ENCODE data around the gene TBKBP1. TPM values are rescaled to one million over a fixed set of nuclear protein-coding genes. Genes with fewer than 3 reads are reported as not detected.

The TBKBP1 gene
- total RNA-seq, 1 donor from 2014 or later = 18.3 TPM

DNA sequence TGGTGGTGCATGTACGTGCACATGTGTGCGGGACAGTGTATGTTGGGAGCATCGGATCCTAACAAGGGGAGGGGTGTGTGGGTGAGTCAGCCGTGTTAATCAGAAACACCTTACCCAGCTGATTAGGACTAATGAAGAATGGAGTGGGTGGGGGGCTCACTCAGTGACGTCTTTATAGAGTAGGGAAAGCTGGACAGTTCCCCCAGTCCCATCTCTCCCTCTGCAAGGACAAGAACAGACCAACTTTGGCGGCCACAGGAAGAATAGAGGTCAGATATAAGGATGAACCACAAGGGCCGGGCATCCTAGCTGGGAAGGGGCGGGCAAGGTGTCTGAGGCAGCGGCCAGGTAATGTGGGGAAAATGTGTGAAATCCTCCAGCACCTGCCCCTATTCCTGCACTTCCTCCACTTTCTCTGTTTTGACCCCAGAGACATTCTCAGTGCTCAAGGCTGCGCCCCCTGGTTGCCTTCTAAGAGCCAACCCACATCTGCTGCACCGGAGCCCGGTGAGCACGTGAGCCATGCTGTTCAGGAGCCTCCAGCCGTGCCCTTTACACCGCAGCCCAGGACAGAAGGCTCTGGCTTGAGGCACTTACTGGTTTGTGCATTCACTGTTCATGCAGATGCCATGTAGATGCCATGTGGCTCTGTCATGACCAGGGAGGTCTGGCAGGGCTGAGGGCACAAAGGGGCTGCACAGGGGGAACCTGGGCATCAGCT is 20.2 kb downstream of the TBKBP1 start:
- Histone ChIP-seq H3K9me3 (no peaks in the 10 kb centered on the region), H3K4me1 (peaks cover 0 to 1% of the 10 kb centered on the region in 2 donors), H3K27me3 (no peaks in the 10 kb centered on the region), H3K27ac (no peak overlapping the region), H3K36me3 (peaks cover 7 to 17% of the 10 kb centered on the region in 2 donors), H3K4me3 (no peak overlapping the region)
- no peak for TF ChIP-seq CTCF (IDR thresholded peaks at IDR 0.05)
- no peak for DNase-seq (ENCODE audit: low spot score in 2 of 2)
- intact Hi-C loops (cut with DNase I) = no loop called here

GRCh38 chr17:47714773-47715396 is 20.9 kb downstream of the TBKBP1 start:
- H3K9me3 ChIP-seq = no peaks in the 10 kb centered on the region
- TF ChIP-seq CTCF (IDR thresholded peaks at IDR 0.05) = no peak
- intact Hi-C loops (cut with DNase I) = no loop called here
- no peaks in the 10 kb centered on the region for H3K27me3 ChIP-seq
- H3K27ac ChIP-seq = no peak overlapping the region
- peaks cover 7 to 13% of the 10 kb centered on the region in 2 donors for H3K36me3 ChIP-seq
- H3K4me1 ChIP-seq = no peaks in the 10 kb centered on the region
- DNase-seq (ENCODE audit: low spot score in 2 of 2) = no peak
- no peak overlapping the region for H3K4me3 ChIP-seq

DNA sequence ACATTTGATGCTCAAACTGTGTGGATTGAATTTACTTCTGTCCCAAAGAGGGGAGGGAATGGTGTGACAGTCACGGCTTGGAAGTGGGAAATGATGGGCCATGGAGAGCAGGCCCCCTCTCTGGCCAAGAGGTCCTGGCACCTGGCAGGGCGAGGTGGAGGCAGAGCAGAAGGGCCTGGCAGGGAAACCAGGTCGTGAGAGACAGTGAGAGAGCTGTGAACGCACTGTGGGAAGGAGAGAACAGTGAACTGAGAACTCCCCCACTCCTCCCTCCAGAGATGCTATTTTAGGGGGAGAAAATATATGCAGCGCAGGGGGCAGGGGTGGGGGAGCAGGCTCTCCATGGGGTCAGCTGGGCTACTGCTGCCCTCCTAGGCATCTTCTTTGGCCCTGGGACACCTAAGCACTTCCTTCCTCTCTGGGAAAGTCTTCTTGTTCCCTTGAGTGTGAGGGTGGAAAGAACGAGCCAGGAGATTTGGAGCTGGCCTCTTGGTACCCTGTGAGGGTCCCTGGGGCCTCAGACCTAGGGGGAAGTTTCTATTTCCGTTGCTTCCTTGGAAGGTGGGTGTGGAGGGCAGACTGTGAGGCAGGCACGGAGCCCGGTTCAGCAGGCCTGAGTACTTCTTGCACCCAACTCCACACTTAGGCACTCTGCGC is 21.8 kb downstream of the TBKBP1 start:
- H3K4me1 ChIP-seq = no peaks in the 10 kb centered on the region
- intact Hi-C loops (cut with DNase I) = no loop called here
- no peak for TF ChIP-seq CTCF (IDR thresholded peaks at IDR 0.05)
- no peaks in the 10 kb centered on the region for H3K9me3 ChIP-seq
- H3K27me3 ChIP-seq = peaks cover under 1% of the 10 kb centered on the region
- no peak overlapping the region for H3K27ac ChIP-seq
- peaks cover 3 to 4% of the 10 kb centered on the region in 2 donors for H3K36me3 ChIP-seq
- H3K4me3 ChIP-seq = no peak overlapping the region
- no peak for DNase-seq (ENCODE audit: low spot score in 2 of 2)

DNA sequence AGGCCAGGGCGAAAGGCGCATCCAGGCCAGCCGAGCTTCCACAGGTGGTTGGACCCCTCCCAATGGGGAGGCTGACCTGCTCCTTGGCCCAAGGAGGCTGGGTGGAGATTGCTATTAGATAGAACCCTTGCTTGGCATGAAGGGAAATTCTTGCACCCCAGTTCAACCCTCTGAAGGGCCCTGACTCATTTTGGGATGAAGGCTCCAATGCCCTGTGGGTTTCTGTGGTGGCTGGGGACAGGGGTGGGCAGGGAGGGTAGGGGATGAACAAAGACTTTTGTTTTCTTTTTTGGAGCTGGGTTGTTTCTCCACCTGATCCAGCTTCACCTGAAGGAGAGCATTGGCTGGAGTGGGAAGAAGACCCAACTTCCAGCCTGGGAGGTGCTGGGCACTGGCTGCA is 22.4 kb downstream of the TBKBP1 start:
- no peak for TF ChIP-seq CTCF (IDR thresholded peaks at IDR 0.05)
- intact Hi-C loops (cut with DNase I) = no loop called here
- Histone ChIP-seq H3K27ac (no peak overlapping the region), H3K36me3 (no peaks in the 10 kb centered on the region), H3K4me1 (no peaks in the 10 kb centered on the region), H3K27me3 (peaks cover 6% of the 10 kb centered on the region), H3K9me3 (no peaks in the 10 kb centered on the region), H3K4me3 (no peak overlapping the region)
- DNase-seq (ENCODE audit: low spot score in 2 of 2) = no peak

- H3K9me3 ChIP-seq = no peaks in the 10 kb centered on the region
- no peak for DNase-seq (ENCODE audit: low spot score in 2 of 2)
- H3K4me3 ChIP-seq = no peak overlapping the region
- no peaks in the 10 kb centered on the region for H3K4me1 ChIP-seq
- H3K27me3 ChIP-seq = peaks cover 13% of the 10 kb centered on the region
- TF ChIP-seq CTCF (IDR thresholded peaks at IDR 0.05) = peak in 2 of 3 experiments; percentile 14 to 17
- intact Hi-C loops (cut with DNase I) = no loop called here
- H3K36me3 ChIP-seq = no peaks in the 10 kb centered on the region
- no peak overlapping the region for H3K27ac ChIP-seq
Measured at GRCh38 chr17:47717261-47717697, 23.3 kb downstream of the TBKBP1 start.

All from ascending aorta (tissue), 2 donors.